Measurements from ENCODE around the gene RHOU. TPM values are rescaled to one million over a fixed set of nuclear protein-coding genes. Genes with fewer than 3 reads are reported as not detected.

The RHOU gene
- total and polyA plus RNA-seq, 11 donors: 1.3 to 20.5 (median 2.9) TPM

DNA sequence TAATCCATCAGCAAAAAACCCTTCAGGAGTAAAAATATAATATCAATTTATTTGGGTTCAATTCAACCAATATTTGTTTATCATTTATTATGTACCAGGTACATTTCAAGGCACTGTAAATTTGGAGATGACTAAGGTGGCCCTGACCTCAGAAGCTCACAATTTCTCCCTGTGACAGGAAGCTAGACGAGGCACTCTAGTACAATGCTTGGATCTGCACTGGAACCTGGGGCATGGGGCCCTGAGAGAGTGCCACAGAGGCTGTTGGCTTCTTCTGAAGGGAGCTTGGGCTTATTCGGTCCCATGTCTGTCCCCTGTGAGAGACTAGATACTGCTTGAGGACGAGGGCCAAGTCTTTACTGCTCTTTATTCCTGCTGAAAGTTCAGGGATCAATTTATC is 31.5 kb downstream of the RHOU start:
- no peaks in the 10 kb centered on the region for H3K36me3 ChIP-seq
- no peak overlapping the region for H3K4me3 ChIP-seq
- DNase-seq (no peak), ATAC-seq (no peak)
- no peak overlapping the region for H3K27ac ChIP-seq
- TF ChIP-seq, protein P1, sequence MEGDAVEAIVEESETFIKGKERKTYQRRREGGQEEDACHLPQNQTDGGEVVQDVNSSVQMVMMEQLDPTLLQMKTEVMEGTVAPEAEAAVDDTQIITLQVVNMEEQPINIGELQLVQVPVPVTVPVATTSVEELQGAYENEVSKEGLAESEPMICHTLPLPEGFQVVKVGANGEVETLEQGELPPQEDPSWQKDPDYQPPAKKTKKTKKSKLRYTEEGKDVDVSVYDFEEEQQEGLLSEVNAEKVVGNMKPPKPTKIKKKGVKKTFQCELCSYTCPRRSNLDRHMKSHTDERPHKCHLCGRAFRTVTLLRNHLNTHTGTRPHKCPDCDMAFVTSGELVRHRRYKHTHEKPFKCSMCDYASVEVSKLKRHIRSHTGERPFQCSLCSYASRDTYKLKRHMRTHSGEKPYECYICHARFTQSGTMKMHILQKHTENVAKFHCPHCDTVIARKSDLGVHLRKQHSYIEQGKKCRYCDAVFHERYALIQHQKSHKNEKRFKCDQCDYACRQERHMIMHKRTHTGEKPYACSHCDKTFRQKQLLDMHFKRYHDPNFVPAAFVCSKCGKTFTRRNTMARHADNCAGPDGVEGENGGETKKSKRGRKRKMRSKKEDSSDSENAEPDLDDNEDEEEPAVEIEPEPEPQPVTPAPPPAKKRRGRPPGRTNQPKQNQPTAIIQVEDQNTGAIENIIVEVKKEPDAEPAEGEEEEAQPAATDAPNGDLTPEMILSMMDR (IDR thresholded peaks at IDR 0.05): no peak
- TF ChIP-seq POLR2A (IDR thresholded peaks at IDR 0.05): no peak
- H3K27me3 ChIP-seq: peaks cover 0 to 22% (median 2%) of the 10 kb centered on the region in 9 donors
- no peaks in the 10 kb centered on the region for H3K9me3 ChIP-seq
- 82 to 89% (median 84%) methylated on average over 3 of the region's 3 CpGs for WGBS, 4 donors
- intact Hi-C loops (cut with DNase I): no loop called here
- no peaks in the 10 kb centered on the region for H3K4me1 ChIP-seq

DNA sequence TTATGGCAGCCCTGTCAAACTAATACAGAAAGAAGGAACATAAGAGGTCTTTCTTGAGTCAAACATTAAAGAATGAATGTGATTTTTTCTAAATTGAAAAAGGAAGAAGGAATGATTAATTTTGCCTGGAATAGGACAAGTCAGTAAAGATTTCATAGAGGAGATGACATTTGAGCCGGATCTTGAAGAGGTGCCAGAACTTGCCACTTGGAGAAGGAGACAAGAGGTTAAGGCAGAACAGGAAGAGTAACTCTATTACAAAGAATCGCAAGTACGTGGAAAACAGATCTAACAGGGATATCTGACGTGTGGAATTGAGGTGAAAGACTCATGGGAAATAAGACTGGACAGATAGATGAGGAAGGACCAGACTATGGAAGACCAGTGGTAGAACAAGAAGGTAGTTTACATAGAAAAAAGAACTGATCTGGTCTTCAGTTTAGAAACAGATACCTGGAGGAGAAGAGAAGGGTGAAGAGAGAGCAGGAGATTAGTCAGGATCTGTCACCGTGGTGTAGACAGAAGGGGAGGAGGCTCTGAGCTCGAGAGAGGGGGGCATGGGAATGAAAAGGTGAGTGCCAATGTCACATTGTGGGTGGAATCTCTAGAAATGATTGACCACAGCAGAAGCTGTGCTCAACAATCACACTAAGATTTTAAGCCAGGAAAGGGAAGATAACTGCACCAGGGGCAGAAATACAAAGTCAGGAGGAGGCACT is 32.5 kb downstream of the RHOU start:
- no peak for TF ChIP-seq POLR2A (IDR thresholded peaks at IDR 0.05)
- TF ChIP-seq, protein P1 (IDR thresholded peaks at IDR 0.05): no peak
- Histone ChIP-seq H3K4me1 (no peaks in the 10 kb centered on the region), H3K4me3 (no peak overlapping the region), H3K36me3 (no peaks in the 10 kb centered on the region), H3K27me3 (peaks cover 0 to 21% (median 2%) of the 10 kb centered on the region in 9 donors), H3K9me3 (no peaks in the 10 kb centered on the region), H3K27ac (no peak overlapping the region)
- intact Hi-C loops (cut with DNase I): no loop called here
- no peak for DNase-seq
- no peak for ATAC-seq
- WGBS, 4 donors: 45 to 54% (median 51%) methylated on average over 6 of the region's 6 CpGs

DNA sequence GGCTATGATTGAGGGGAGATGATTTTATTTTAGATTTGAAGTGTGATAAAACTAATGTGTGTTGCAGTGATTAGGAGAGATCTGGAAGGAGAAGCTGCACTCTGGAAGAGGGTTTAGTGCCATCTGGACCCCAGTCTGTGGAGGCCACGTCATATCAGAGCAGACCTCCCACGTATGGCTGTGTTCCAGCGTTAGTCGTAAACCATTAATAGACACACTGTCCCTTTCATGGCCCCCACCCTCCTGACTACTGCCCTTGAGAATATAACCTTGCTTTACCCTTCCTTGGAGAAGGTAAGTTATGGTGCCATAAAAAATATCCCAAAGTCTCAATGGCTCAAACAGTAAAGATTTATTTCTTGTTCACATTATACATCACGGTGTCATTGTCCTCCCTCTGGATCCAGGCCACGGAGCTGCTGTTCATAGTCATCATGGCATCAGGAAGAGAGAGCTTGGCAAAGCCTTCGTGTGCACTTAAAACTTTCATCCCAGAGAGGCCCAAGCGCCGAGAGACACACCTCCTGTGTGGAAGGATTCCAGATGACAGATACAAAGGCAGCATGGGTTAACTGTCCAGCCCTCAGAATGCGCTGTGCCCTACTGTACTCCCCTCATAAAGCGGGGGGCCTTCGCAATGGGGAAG is 33.2 kb downstream of the RHOU start:
- 60 to 66% (median 63%) methylated on average over 11 to 12 of the region's 12 CpGs for WGBS, 4 donors
- Histone ChIP-seq H3K9me3 (no peaks in the 10 kb centered on the region), H3K4me3 (no peak overlapping the region), H3K27me3 (peaks cover 0 to 24% (median 2%) of the 10 kb centered on the region in 9 donors), H3K4me1 (no peaks in the 10 kb centered on the region), H3K36me3 (no peaks in the 10 kb centered on the region), H3K27ac (no peak overlapping the region)
- no peak for DNase-seq
- intact Hi-C loops (cut with DNase I): no loop called here
- TF ChIP-seq, protein P1 (IDR thresholded peaks at IDR 0.05): no peak
- TF ChIP-seq POLR2A (IDR thresholded peaks at IDR 0.05): no peak
- no peak for ATAC-seq

DNA sequence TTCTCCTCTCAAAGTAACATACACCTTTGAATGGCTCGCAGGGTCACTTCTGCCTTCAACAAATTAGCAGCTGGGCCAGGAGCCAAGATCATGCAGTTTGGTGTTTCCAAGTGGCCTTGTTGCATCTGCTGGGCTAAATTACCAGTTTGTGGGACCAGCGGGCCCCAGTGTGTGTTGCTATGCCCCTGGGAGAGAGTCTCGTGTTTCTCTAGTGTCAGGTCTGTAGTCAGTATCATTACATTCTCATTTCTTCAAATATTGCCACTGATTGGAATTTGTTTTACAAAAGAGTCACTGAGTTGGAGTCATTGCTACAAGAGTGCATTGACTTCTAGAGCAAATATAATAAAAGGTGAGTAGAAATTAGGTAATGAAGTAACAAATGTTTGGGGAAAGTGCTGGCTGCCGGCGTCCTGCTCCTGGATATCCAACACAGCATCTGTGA is 35.5 kb downstream of the RHOU start:
- no peak for ATAC-seq
- WGBS, 4 donors: 85 to 88% (median 88%) methylated on average over 5 of the region's 5 CpGs
- Histone ChIP-seq H3K27me3 (peaks cover 0 to 19% (median 0%) of the 10 kb centered on the region in 9 donors), H3K9me3 (no peaks in the 10 kb centered on the region), H3K4me3 (no peak overlapping the region), H3K4me1 (no peaks in the 10 kb centered on the region), H3K27ac (no peak overlapping the region), H3K36me3 (no peaks in the 10 kb centered on the region)
- no peak for DNase-seq
- intact Hi-C loops (cut with DNase I): no loop called here
- no peak for TF ChIP-seq POLR2A (IDR thresholded peaks at IDR 0.05)
- TF ChIP-seq, protein P1 (IDR thresholded peaks at IDR 0.05): no peak
